Measurements from ENCODE around the gene CCSER1.
A peak's percentile ranks its signal among the peaks of the same experiment; 100 is the strongest.

The CCSER1 gene

GRCh38 chr4:90621080-90621479 is 493.9 kb downstream of the CCSER1 start:
- in situ Hi-C loops (cut with HindIII; ENCODE audit: low sequenced_read_pairs) = no loop called here
- H3K4me3 ChIP-seq (ENCODE audit: low read depth, low read length) = no peak overlapping the region
- no peak for DNase-seq (ENCODE audit: low read depth)
- no peak for TF ChIP-seq CTCF (IDR thresholded peaks at IDR 0.05; ENCODE audit: low read depth, low read length, missing control alignments)

GRCh38 chr4:90624781-90625180 is 497.6 kb downstream of the CCSER1 start:
- TF ChIP-seq CTCF (IDR thresholded peaks at IDR 0.05; ENCODE audit: low read depth, low read length, missing control alignments) = no peak
- no peak overlapping the region for H3K4me3 ChIP-seq (ENCODE audit: low read depth, low read length)
- DNase-seq (ENCODE audit: low read depth) = no peak
- in situ Hi-C loops (cut with HindIII; ENCODE audit: low sequenced_read_pairs) = no loop called here

- peak; percentile 16 for TF ChIP-seq CTCF (IDR thresholded peaks at IDR 0.05; ENCODE audit: low read depth, low read length, missing control alignments)
- no peak for DNase-seq (ENCODE audit: low read depth)
- no peak overlapping the region for H3K4me3 ChIP-seq (ENCODE audit: low read depth, low read length)
- in situ Hi-C loops (cut with HindIII; ENCODE audit: low sequenced_read_pairs) = no loop called here
These were observed 514.8 kb downstream of the CCSER1 start for GRCh38 chr4:90641861-90642599.

GRCh38 chr4:90643156-90643555 is 516.0 kb downstream of the CCSER1 start:
- in situ Hi-C loops (cut with HindIII; ENCODE audit: low sequenced_read_pairs) = no loop called here
- DNase-seq (ENCODE audit: low read depth) = no peak
- TF ChIP-seq CTCF (IDR thresholded peaks at IDR 0.05; ENCODE audit: low read depth, low read length, missing control alignments) = no peak
- H3K4me3 ChIP-seq (ENCODE audit: low read depth, low read length) = no peak overlapping the region

GRCh38 chr4:90648311-90648710 is 521.1 kb downstream of the CCSER1 start:
- no peak overlapping the region for H3K4me3 ChIP-seq (ENCODE audit: low read depth, low read length)
- in situ Hi-C loops (cut with HindIII; ENCODE audit: low sequenced_read_pairs) = no loop called here
- no peak for DNase-seq (ENCODE audit: low read depth)
- no peak for TF ChIP-seq CTCF (IDR thresholded peaks at IDR 0.05; ENCODE audit: low read depth, low read length, missing control alignments)

GRCh38 chr4:90648791-90649190 is 521.6 kb downstream of the CCSER1 start:
- H3K4me3 ChIP-seq (ENCODE audit: low read depth, low read length) = no peak overlapping the region
- no peak for DNase-seq (ENCODE audit: low read depth)
- no peak for TF ChIP-seq CTCF (IDR thresholded peaks at IDR 0.05; ENCODE audit: low read depth, low read length, missing control alignments)
- in situ Hi-C loops (cut with HindIII; ENCODE audit: low sequenced_read_pairs) = no loop called here
